ENCODE results near the gene HTRA3. TPM values are rescaled to one million over a fixed set of nuclear protein-coding genes. Genes with fewer than 3 reads are reported as not detected.

Gene HTRA3
- total RNA-seq, 1 donor from 2014 or later, result 3.4 TPM

DNA sequence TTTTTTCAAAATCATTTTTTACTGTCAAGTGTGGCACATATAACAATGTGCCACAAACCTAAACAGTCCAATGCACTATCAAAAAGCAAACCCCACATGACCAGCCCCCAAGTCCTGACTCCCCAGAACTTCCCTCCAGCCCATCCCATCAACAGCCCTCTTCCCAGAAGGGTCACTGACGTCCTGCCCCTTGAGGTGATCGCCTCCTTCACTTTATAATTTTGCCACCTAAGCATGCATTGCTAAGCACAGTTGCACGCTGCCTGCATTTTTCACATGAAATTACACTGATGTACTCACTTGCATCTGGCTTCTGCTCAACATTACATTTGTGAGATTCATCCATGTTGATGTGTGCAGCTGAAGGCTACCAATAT is 42.5 kb downstream of the HTRA3 start:
- TF ChIP-seq, protein P1, sequence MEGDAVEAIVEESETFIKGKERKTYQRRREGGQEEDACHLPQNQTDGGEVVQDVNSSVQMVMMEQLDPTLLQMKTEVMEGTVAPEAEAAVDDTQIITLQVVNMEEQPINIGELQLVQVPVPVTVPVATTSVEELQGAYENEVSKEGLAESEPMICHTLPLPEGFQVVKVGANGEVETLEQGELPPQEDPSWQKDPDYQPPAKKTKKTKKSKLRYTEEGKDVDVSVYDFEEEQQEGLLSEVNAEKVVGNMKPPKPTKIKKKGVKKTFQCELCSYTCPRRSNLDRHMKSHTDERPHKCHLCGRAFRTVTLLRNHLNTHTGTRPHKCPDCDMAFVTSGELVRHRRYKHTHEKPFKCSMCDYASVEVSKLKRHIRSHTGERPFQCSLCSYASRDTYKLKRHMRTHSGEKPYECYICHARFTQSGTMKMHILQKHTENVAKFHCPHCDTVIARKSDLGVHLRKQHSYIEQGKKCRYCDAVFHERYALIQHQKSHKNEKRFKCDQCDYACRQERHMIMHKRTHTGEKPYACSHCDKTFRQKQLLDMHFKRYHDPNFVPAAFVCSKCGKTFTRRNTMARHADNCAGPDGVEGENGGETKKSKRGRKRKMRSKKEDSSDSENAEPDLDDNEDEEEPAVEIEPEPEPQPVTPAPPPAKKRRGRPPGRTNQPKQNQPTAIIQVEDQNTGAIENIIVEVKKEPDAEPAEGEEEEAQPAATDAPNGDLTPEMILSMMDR (conservative IDR thresholded peaks at IDR 0.05), result no peak
- no peaks in the 10 kb centered on the region for H3K27me3 Mint-ChIP-seq (ENCODE audit: low read depth)

DNA sequence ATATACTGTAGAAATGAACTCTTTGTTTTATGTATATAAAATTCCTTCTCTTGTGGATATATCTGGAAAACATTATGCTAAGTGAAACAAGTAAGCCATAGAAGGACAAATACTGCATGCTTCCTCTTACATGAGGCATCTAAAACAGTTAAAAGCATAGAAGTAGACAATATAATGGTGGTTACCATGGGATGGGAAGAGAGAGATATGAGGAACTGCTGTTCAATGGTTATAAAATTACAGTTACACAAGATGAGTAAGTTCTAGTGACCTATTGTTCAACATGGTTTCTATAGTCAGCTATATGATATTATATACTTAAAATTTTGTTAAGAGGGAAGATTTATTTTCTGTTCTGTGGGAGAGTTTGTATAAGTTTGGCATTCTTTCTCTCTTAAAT is 43.4 kb downstream of the HTRA3 start:
- Mint-ChIP-seq H3K9me3 (peaks cover 8% of the 10 kb centered on the region), H3K4me3 (no peak overlapping the region), H3K27ac (ENCODE audit: unreplicated experiment) (no peak overlapping the region), H3K27me3 (ENCODE audit: low read depth) (no peaks in the 10 kb centered on the region), H3K36me3 (ENCODE audit: low read depth) (no peaks in the 10 kb centered on the region), H3K4me1 (peaks cover 20% of the 10 kb centered on the region)
- DNase-seq (ENCODE audit: low read depth, low spot score), result no peak
- TF ChIP-seq, protein P1 (conservative IDR thresholded peaks at IDR 0.05), result no peak

More for the DNA sequence above, 42.5 kb downstream of the HTRA3 start:
- Mint-ChIP-seq H3K36me3 (ENCODE audit: low read depth) (no peaks in the 10 kb centered on the region), H3K4me1 (peaks cover 18% of the 10 kb centered on the region), H3K4me3 (no peak overlapping the region), H3K9me3 (peaks cover 8% of the 10 kb centered on the region), H3K27ac (ENCODE audit: unreplicated experiment) (no peak overlapping the region)
- DNase-seq (ENCODE audit: low read depth, low spot score), result no peak

DNA sequence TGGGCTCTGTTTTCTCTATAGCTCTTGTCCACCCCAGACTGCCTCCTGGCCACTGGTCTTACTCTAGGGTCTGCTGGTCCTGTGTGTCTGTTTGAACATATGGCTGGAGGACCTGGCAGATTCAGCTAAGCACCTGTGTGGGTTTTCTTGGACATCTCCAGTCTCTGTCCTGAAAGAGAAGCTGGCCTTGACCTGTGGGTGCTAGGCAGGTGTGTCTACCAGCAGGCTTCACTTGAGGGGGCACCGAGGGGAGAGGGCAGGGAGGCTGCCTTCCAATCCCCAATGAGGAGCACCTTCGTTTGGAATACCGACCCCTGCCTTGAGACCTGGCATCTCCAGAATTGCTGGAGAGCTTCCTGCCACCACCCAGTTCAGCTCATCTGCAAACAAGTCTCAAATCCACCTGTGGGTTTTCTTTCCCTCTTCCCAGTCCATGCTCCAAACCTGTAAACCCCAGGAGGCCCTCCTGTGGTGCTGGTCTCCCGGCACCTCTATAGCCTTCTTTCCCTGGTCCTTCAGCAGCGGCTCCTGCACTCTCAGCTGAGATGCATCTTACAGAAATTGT is 45.2 kb downstream of the HTRA3 start:
- no peaks in the 10 kb centered on the region for H3K36me3 Mint-ChIP-seq (ENCODE audit: low read depth)
- peaks cover 8% of the 10 kb centered on the region for H3K9me3 Mint-ChIP-seq
- H3K27me3 Mint-ChIP-seq (ENCODE audit: low read depth), result no peaks in the 10 kb centered on the region
- TF ChIP-seq, protein P1 (conservative IDR thresholded peaks at IDR 0.05), result no peak
- H3K4me1 Mint-ChIP-seq, result peaks cover 26% of the 10 kb centered on the region
- no peak for DNase-seq (ENCODE audit: low read depth, low spot score)
- H3K4me3 Mint-ChIP-seq, result no peak overlapping the region
- H3K27ac Mint-ChIP-seq (ENCODE audit: unreplicated experiment), result no peak overlapping the region

DNA sequence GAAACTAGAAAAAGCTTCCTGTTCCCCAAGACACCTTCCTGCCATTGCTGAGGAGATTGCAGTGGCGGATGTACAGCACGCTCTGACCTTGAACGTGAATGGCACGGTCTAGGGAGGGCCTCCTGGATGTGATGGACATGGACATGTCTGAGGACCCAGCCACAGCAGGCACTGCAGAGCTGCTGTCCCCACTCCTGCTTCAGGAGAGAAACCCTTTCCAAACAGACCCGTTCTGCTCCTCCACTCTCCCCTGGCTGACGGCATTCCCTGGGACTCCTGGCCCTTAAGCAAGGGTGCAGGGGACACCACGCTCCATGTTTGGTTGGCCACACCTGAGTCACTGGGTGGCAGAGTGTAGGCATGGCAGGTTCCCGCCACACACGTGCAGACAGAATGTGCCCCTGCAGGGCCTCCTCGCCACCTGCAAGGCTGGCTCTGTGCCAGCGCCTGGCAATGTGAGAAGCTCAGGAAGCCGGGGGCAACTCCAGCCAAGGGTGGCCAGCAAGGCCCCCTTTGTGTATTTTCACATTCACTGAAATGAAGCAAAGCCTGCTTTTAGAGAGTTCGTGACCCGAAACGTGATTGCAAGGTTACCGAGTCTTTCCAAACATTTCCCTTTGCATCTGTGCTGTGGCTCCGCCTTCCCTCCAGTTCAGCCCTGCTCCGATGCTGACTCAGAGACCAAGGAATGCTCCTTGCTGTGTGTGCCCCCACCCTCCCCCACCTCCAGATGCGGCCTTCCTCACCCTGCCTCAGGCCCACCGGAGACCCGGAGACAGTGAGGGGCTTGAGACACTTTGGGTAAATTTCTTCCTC is 46.1 kb downstream of the HTRA3 start:
- Mint-ChIP-seq H3K36me3 (ENCODE audit: low read depth) (no peaks in the 10 kb centered on the region), H3K4me1 (peaks cover 26% of the 10 kb centered on the region), H3K9me3 (peaks cover 8% of the 10 kb centered on the region), H3K27ac (ENCODE audit: unreplicated experiment) (peak overlapping the region; percentile 24), H3K4me3 (peak overlapping the region; percentile 59), H3K27me3 (ENCODE audit: low read depth) (no peaks in the 10 kb centered on the region)
- peak; percentile 21 for DNase-seq (ENCODE audit: low read depth, low spot score)
- TF ChIP-seq, protein P1 (conservative IDR thresholded peaks at IDR 0.05), result no peak

DNA sequence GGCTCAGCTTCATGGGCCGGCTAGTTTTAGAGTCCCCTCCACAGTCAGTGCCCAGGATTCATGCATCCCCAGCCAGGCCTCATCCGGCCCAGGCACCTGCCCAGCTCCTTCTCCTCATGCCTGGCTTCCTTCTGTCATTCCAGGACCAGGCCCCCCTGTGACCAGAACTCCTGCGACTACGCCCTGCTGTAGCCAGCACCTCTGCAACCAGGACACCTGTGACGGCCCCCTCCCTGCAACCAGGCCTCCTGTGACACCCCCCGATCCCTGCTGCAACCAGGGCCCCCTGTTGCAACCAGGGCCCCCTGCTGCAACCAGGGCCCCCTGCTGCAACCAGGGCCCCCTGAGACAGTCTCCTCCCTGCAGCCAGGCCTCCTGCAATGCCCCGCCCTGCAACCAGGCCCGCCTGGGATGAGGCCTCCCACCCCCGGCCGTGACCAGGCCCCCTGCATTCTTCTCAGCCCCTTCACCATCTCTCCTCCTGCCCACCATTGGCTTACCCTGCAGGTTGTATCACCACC is 46.8 kb downstream of the HTRA3 start:
- Mint-ChIP-seq H3K27me3 (ENCODE audit: low read depth) (no peaks in the 10 kb centered on the region), H3K36me3 (ENCODE audit: low read depth) (no peaks in the 10 kb centered on the region), H3K9me3 (peaks cover 8% of the 10 kb centered on the region), H3K4me3 (no peak overlapping the region), H3K27ac (ENCODE audit: unreplicated experiment) (peak overlapping the region; percentile 24), H3K4me1 (peaks cover 26% of the 10 kb centered on the region)
- no peak for DNase-seq (ENCODE audit: low read depth, low spot score)
- TF ChIP-seq, protein P1 (conservative IDR thresholded peaks at IDR 0.05), result no peak

All from neural crest cell (in vitro differentiated cells).